ENCODE results near the gene RNFT2.
A peak's percentile ranks its signal among the peaks of the same experiment; 100 is the strongest.

The RNFT2 gene

GRCh38 chr12:116881325-116881876 is 143.3 kb downstream of the RNFT2 start, which contains the start of gene HRK (continued):
- no peak for TF ChIP-seq OVOL3 (tag by site-specific recombination; IDR thresholded peaks at IDR 0.05)
- TF ChIP-seq ZNF350 (tag by site-specific recombination; IDR thresholded peaks at IDR 0.05) = no peak
- no peak for TF ChIP-seq KLF7 (tag by site-specific recombination; IDR thresholded peaks at IDR 0.05; ENCODE audit: borderline replicate concordance)
- no peak for TF ChIP-seq ZBTB1 (tag by site-specific recombination; IDR thresholded peaks at IDR 0.05)
- no peak; the same call in 1 of the 2 replicates for TF ChIP-seq MEIS1 (CRISPR knock-in tag; IDR thresholded peaks at IDR 0.05; ENCODE audit: borderline replicate concordance)
- no peak for TF ChIP-seq ZNF548 (tag by site-specific recombination; IDR thresholded peaks at IDR 0.05)
- TF ChIP-seq ZBTB11 (tag by site-specific recombination; conservative IDR thresholded peaks at IDR 0.05; ENCODE audit: low read depth) = no peak
- TF ChIP-seq ZNF48 (tag by site-specific recombination; IDR thresholded peaks at IDR 0.05) = no peak
- TF ChIP-seq ZNF660 (tag by site-specific recombination; IDR thresholded peaks at IDR 0.05) = no peak
- no peak for TF ChIP-seq KLF16 (tag by site-specific recombination; IDR thresholded peaks at IDR 0.05)
- TF ChIP-seq, protein P1, sequence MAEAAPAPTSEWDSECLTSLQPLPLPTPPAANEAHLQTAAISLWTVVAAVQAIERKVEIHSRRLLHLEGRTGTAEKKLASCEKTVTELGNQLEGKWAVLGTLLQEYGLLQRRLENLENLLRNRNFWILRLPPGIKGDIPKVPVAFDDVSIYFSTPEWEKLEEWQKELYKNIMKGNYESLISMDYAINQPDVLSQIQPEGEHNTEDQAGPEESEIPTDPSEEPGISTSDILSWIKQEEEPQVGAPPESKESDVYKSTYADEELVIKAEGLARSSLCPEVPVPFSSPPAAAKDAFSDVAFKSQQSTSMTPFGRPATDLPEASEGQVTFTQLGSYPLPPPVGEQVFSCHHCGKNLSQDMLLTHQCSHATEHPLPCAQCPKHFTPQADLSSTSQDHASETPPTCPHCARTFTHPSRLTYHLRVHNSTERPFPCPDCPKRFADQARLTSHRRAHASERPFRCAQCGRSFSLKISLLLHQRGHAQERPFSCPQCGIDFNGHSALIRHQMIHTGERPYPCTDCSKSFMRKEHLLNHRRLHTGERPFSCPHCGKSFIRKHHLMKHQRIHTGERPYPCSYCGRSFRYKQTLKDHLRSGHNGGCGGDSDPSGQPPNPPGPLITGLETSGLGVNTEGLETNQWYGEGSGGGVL (tag by site-specific recombination; IDR thresholded peaks at IDR 0.05) = peak; percentile 53
- no peak for TF ChIP-seq YY1 (tag by site-specific recombination; IDR thresholded peaks at IDR 0.05)
- TF ChIP-seq ZNF138 (tag by site-specific recombination; IDR thresholded peaks at IDR 0.05; ENCODE audit: borderline replicate concordance) = no peak
- TF ChIP-seq TSHZ1 (tag by site-specific recombination; IDR thresholded peaks at IDR 0.05; ENCODE audit: borderline replicate concordance) = no peak
- no peak for TF ChIP-seq KLF8 (tag by site-specific recombination; IDR thresholded peaks at IDR 0.05)
- TF ChIP-seq ZFHX2 (tag by site-specific recombination; conservative IDR thresholded peaks at IDR 0.05) = no peak; the same call in 1 of the 2 replicates
- no peak for TF ChIP-seq ZNF701 (tag by site-specific recombination; IDR thresholded peaks at IDR 0.05)
- TF ChIP-seq ZBTB7A (tag by site-specific recombination; IDR thresholded peaks at IDR 0.05; ENCODE audit: low read depth) = no peak
- TF ChIP-seq ZNF211 (tag by site-specific recombination; IDR thresholded peaks at IDR 0.05; ENCODE audit: low read depth) = no peak
- TF ChIP-seq ZNF404 (tag by site-specific recombination; IDR thresholded peaks at IDR 0.05) = no peak
- TF ChIP-seq, protein P2, sequence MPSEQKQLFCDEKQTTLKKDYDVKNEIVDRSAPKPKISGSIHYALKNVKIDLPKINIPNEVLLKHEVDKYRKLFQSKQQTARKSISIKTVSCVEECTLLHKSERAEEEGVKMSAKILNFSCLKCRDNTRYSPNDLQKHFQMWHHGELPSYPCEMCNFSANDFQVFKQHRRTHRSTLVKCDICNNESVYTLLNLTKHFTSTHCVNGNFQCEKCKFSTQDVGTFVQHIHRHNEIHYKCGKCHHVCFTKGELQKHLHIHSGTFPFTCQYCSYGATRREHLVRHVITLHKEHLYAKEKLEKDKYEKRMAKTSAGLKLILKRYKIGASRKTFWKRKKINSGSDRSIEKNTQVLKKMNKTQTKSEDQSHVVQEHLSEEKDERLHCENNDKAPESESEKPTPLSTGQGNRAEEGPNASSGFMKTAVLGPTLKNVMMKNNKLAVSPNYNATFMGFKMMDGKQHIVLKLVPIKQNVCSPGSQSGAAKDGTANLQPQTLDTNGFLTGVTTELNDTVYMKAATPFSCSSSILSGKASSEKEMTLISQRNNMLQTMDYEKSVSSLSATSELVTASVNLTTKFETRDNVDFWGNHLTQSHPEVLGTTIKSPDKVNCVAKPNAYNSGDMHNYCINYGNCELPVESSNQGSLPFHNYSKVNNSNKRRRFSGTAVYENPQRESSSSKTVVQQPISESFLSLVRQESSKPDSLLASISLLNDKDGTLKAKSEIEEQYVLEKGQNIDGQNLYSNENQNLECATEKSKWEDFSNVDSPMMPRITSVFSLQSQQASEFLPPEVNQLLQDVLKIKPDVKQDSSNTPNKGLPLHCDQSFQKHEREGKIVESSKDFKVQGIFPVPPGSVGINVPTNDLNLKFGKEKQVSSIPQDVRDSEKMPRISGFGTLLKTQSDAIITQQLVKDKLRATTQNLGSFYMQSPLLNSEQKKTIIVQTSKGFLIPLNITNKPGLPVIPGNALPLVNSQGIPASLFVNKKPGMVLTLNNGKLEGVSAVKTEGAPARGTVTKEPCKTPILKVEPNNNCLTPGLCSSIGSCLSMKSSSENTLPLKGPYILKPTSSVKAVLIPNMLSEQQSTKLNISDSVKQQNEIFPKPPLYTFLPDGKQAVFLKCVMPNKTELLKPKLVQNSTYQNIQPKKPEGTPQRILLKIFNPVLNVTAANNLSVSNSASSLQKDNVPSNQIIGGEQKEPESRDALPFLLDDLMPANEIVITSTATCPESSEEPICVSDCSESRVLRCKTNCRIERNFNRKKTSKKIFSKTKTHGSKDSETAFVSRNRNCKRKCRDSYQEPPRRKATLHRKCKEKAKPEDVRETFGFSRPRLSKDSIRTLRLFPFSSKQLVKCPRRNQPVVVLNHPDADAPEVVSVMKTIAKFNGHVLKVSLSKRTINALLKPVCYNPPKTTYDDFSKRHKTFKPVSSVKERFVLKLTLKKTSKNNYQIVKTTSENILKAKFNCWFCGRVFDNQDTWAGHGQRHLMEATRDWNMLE (tag by site-specific recombination; conservative IDR thresholded peaks at IDR 0.05; ENCODE audit: low read depth) = no peak
- no peak for TF ChIP-seq ZNF214 (tag by site-specific recombination; IDR thresholded peaks at IDR 0.05; ENCODE audit: borderline replicate concordance)
- no peak for TF ChIP-seq ZNF157 (tag by site-specific recombination; IDR thresholded peaks at IDR 0.05)
- TF ChIP-seq CTCF (tag by site-specific recombination; IDR thresholded peaks at IDR 0.05) = no peak
